ENCODE results near the gene TAF1B. TPM values are rescaled to one million over a fixed set of nuclear protein-coding genes. Genes with fewer than 3 reads are reported as not detected.

Gene TAF1B
- 15.7 TPM for polyA plus RNA-seq

GRCh38 chr2:9843229-9844035 is at the start of gene TAF1B:
Gene TAF1B, plus strand, starts transcription at chr2:9843474. Its CDS starts 68 bp downstream, at chr2:9843542.
- H3K4me3 Mint-ChIP-seq: peak within 1 kb of the TSS; percentile 92 to 98 (median 96)
- no peaks in the 10 kb centered on the region for H3K9me3 Mint-ChIP-seq
- H3K27me3 Mint-ChIP-seq: no peaks in the 10 kb centered on the region
- H3K27ac Mint-ChIP-seq: peak within 1 kb of the TSS; percentile 87 to 97 (median 95)
- H3K36me3 Mint-ChIP-seq: peaks cover 2% of the 10 kb centered on the region
- H3K4me1 Mint-ChIP-seq: peaks cover 19 to 27% (median 26%) of the 10 kb centered on the region in 3 donors

GRCh38 chr2:9793918-9794717 is 49.2 kb upstream of the TAF1B start:
- peaks cover 11 to 21% (median 13%) of the 10 kb centered on the region in 3 donors for H3K4me1 Mint-ChIP-seq
- H3K36me3 Mint-ChIP-seq: peaks cover 3% of the 10 kb centered on the region
- H3K27ac Mint-ChIP-seq: peak overlapping the region in 1 of 3 donors; percentile 86
- H3K4me3 Mint-ChIP-seq: no peak overlapping the region
- no peaks in the 10 kb centered on the region for H3K9me3 Mint-ChIP-seq
- H3K27me3 Mint-ChIP-seq: no peaks in the 10 kb centered on the region

GRCh38 chr2:9795071-9795470 is 48.2 kb upstream of the TAF1B start:
- Mint-ChIP-seq H3K36me3 (peaks cover 3% of the 10 kb centered on the region), H3K4me3 (no peak overlapping the region), H3K9me3 (no peaks in the 10 kb centered on the region), H3K27me3 (peaks cover 3% of the 10 kb centered on the region), H3K27ac (no peak overlapping the region), H3K4me1 (peaks cover 17 to 29% (median 19%) of the 10 kb centered on the region in 3 donors)

- Mint-ChIP-seq H3K36me3 (peaks cover 3% of the 10 kb centered on the region), H3K4me3 (no peak overlapping the region), H3K4me1 (peaks cover 17 to 33% (median 21%) of the 10 kb centered on the region in 3 donors), H3K9me3 (no peaks in the 10 kb centered on the region), H3K27ac (no peak overlapping the region), H3K27me3 (peaks cover 5% of the 10 kb centered on the region)
Observed at GRCh38 chr2:9796056-9797010, 46.9 kb upstream of the TAF1B start.

GRCh38 chr2:9797086-9797485 is 46.2 kb upstream of the TAF1B start:
- no peak overlapping the region for H3K4me3 Mint-ChIP-seq
- no peak overlapping the region for H3K27ac Mint-ChIP-seq
- peaks cover 3% of the 10 kb centered on the region for H3K36me3 Mint-ChIP-seq
- H3K4me1 Mint-ChIP-seq: peaks cover 13 to 31% (median 22%) of the 10 kb centered on the region in 3 donors
- peaks cover 6% of the 10 kb centered on the region for H3K27me3 Mint-ChIP-seq
- no peaks in the 10 kb centered on the region for H3K9me3 Mint-ChIP-seq

- H3K9me3 Mint-ChIP-seq: no peaks in the 10 kb centered on the region
- peaks cover 13 to 29% (median 22%) of the 10 kb centered on the region in 3 donors for H3K4me1 Mint-ChIP-seq
- no peak overlapping the region for H3K27ac Mint-ChIP-seq
- peak overlapping the region in 1 of 4 donors; percentile 91 for H3K4me3 Mint-ChIP-seq
- H3K36me3 Mint-ChIP-seq: peaks cover 3% of the 10 kb centered on the region
- peaks cover 6% of the 10 kb centered on the region for H3K27me3 Mint-ChIP-seq
Observed at GRCh38 chr2:9797681-9798556, 45.4 kb upstream of the TAF1B start.

GRCh38 chr2:9799011-9799596 is 44.2 kb upstream of the TAF1B start:
- Mint-ChIP-seq H3K4me1 (peaks cover 13 to 24% (median 17%) of the 10 kb centered on the region in 3 donors), H3K27ac (peak overlapping the region in 2 of 3 donors; percentile 39 to 81), H3K4me3 (peak overlapping the region; percentile 55 to 91 (median 82)), H3K9me3 (peaks cover 0 to under 1% (median 0%) of the 10 kb centered on the region in 3 donors), H3K36me3 (no peaks in the 10 kb centered on the region), H3K27me3 (peaks cover 6% of the 10 kb centered on the region)

GRCh38 chr2:9799729-9800632 is 43.3 kb upstream of the TAF1B start:
- Mint-ChIP-seq H3K4me1 (peaks cover 13 to 21% (median 14%) of the 10 kb centered on the region in 3 donors), H3K36me3 (no peaks in the 10 kb centered on the region), H3K9me3 (peaks cover 0 to 6% (median 2%) of the 10 kb centered on the region in 3 donors), H3K27ac (peak overlapping the region in 2 of 3 donors; percentile 71 to 81), H3K27me3 (peaks cover 6% of the 10 kb centered on the region), H3K4me3 (peak overlapping the region; percentile 0 to 91 (median 82))

- H3K9me3 Mint-ChIP-seq: peaks cover 0 to 6% (median 2%) of the 10 kb centered on the region in 3 donors
- peaks cover 13 to 21% (median 14%) of the 10 kb centered on the region in 3 donors for H3K4me1 Mint-ChIP-seq
- H3K27me3 Mint-ChIP-seq: peaks cover 8% of the 10 kb centered on the region
- peak overlapping the region in 1 of 4 donors; percentile 91 for H3K4me3 Mint-ChIP-seq
- H3K36me3 Mint-ChIP-seq: no peaks in the 10 kb centered on the region
- H3K27ac Mint-ChIP-seq: peak overlapping the region in 1 of 3 donors; percentile 71
Observed at GRCh38 chr2:9800639-9800974, 42.7 kb upstream of the TAF1B start.

GRCh38 chr2:9800975-9801726 is 42.1 kb upstream of the TAF1B start:
- Mint-ChIP-seq H3K4me3 (peak overlapping the region in 2 of 4 donors; percentile 33 to 74), H3K9me3 (peaks cover 0 to 6% (median 2%) of the 10 kb centered on the region in 3 donors), H3K27me3 (peaks cover 8% of the 10 kb centered on the region), H3K4me1 (peaks cover 13 to 21% (median 14%) of the 10 kb centered on the region in 3 donors), H3K36me3 (no peaks in the 10 kb centered on the region), H3K27ac (peak overlapping the region in 1 of 3 donors; percentile 71)

GRCh38 chr2:9802576-9802993 is 40.7 kb upstream of the TAF1B start:
- H3K27ac Mint-ChIP-seq: no peak overlapping the region
- peaks cover 11% of the 10 kb centered on the region for H3K27me3 Mint-ChIP-seq
- H3K36me3 Mint-ChIP-seq: peaks cover 2% of the 10 kb centered on the region
- no peak overlapping the region for H3K4me3 Mint-ChIP-seq
- peaks cover 13 to 21% (median 16%) of the 10 kb centered on the region in 3 donors for H3K4me1 Mint-ChIP-seq
- peaks cover 0 to 6% (median 2%) of the 10 kb centered on the region in 3 donors for H3K9me3 Mint-ChIP-seq

Data from IgD-negative memory B cell (primary cell).